Brain microvascular endothelial cell (primary cell): ENCODE results near the gene NPBWR2.

Source experiments
- DNase-seq: peaks from one replicate; pipeline ENCODE4 v3.0.0-alpha.2; 2020
- H3K27ac ChIP-seq: fragments of 250-450 bp; sonication (Bioruptor Pico); 2 replicates; pipeline ENCODE4 v1.5.1; 2020; ENCODE audit warnings: mild to moderate bottlenecking, moderate library complexity
- H3K27me3 ChIP-seq: fragments of 250-450 bp; sonication (Bioruptor Pico); replicated peaks from 2 replicates; pipeline ENCODE4 v1.5.1; 2020; ENCODE audit warnings: mild to moderate bottlenecking
- H3K36me3 ChIP-seq: fragments of 250-450 bp; sonication (Bioruptor Pico); replicated peaks from 2 replicates; pipeline ENCODE4 v1.5.1; 2020; ENCODE audit warnings: mild to moderate bottlenecking
- H3K4me3 ChIP-seq: 2 replicates; pipeline ENCODE4 v1.5.1; 2011; ENCODE audit warnings: low read depth, mild to moderate bottlenecking, control low read depth, low read length, moderate library complexity
- in situ Hi-C: cut with HindIII; loops from 2 replicates; pipeline ENCODE4 v1.10.0; 2017; ENCODE audit warnings: low sequenced_read_pairs, low pct_ligation_motif_present
- TF ChIP-seq, protein P1 (sequence below): IDR thresholded peaks from 2 replicates; pipeline ENCODE4 v1.5.1; 2011; ENCODE audit warnings: low read depth, mild to moderate bottlenecking, moderate library complexity, low read length, control low read depth, inconsistent platforms; ENCODE audit errors: missing control alignments

NPBWR2 gene

DNA sequence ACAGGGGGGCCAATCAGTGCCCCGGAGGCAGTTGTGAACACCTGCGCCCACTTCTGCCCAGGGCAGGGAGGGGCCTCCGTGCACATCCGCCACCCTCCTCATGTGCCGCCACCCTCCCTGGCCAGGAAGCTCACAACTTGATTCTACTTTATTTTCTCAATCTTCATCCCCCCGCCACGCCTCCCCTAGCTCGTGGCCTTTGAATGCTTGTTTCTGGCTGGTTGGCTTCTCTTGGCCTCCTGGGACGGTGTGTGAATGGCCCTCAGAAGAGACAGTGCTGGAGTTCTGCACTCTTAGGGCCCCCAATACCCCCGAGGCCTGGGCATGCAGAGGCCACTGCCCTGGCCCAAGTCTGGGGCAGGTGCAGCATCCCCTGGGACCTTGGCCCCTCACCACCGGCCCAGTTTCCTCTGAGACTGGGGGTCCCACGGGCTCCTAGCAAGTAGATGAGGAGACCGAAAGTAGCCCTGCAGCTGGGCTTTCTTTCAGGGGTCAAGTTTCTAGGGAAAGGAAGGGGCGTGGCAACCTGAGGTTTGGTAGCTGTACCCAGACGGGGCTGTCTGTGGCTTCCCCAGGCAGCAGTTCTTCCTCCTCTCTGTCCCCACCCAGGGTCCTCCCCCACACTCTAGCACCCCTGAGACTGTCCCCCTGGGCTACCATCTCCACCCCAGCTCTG lies 29.4 kb downstream of the NPBWR2 start:
- H3K4me3 ChIP-seq: no peak overlapping the region
- no peak for DNase-seq
- H3K27me3 ChIP-seq: no peaks in the 10 kb centered on the region
- TF ChIP-seq, protein P1, sequence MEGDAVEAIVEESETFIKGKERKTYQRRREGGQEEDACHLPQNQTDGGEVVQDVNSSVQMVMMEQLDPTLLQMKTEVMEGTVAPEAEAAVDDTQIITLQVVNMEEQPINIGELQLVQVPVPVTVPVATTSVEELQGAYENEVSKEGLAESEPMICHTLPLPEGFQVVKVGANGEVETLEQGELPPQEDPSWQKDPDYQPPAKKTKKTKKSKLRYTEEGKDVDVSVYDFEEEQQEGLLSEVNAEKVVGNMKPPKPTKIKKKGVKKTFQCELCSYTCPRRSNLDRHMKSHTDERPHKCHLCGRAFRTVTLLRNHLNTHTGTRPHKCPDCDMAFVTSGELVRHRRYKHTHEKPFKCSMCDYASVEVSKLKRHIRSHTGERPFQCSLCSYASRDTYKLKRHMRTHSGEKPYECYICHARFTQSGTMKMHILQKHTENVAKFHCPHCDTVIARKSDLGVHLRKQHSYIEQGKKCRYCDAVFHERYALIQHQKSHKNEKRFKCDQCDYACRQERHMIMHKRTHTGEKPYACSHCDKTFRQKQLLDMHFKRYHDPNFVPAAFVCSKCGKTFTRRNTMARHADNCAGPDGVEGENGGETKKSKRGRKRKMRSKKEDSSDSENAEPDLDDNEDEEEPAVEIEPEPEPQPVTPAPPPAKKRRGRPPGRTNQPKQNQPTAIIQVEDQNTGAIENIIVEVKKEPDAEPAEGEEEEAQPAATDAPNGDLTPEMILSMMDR: no peak
- H3K27ac ChIP-seq: no peak overlapping the region
- in situ Hi-C loops: no loop called here
- no peaks in the 10 kb centered on the region for H3K36me3 ChIP-seq

DNA sequence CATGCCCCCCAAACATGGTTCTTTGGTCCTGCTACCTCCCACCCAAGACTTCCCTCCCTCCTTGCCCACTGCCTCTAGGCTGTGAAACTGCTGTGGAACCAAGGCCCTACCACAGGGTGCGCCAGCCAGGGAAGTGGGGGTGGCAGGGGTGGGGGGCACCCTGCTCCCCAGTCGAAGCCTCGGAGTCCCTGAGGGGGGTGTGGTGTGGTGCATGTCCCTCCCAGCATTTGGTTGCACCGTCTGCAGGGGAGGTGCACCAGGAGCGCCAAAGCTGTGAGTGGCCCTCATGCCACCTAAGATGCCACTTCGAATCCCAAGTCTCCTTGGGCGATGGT lies 29.9 kb downstream of the NPBWR2 start:
- TF ChIP-seq, protein P1: no peak
- Histone ChIP-seq H3K27me3 (no peaks in the 10 kb centered on the region), H3K4me3 (no peak overlapping the region), H3K36me3 (no peaks in the 10 kb centered on the region), H3K27ac (no peak overlapping the region)
- in situ Hi-C loops: no loop called here
- no peak for DNase-seq

DNA sequence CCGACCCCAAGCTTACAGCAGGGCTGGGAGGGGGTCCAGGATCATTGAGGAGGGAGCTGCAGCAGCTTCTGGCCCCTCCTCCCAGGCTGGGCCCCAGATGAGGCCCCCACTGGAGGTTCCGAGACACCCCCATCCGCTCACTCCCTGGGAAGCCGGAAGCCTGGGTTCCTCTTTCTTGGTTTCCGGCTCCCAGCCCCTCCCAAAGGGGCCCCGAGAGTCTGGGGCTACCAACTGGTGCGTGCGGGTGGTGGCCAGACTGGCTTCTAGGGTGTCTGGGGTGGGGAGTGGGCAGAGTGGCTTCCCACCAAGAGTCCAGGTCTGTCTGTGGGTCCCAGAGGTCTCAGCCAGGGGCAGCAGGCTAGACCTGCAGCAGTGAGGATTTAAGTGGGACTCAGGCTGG lies 30.3 kb downstream of the NPBWR2 start:
- Histone ChIP-seq H3K4me3 (no peak overlapping the region), H3K27ac (no peak overlapping the region), H3K27me3 (no peaks in the 10 kb centered on the region), H3K36me3 (no peaks in the 10 kb centered on the region)
- DNase-seq: no peak
- in situ Hi-C loops: no loop called here
- TF ChIP-seq, protein P1: no peak

DNA sequence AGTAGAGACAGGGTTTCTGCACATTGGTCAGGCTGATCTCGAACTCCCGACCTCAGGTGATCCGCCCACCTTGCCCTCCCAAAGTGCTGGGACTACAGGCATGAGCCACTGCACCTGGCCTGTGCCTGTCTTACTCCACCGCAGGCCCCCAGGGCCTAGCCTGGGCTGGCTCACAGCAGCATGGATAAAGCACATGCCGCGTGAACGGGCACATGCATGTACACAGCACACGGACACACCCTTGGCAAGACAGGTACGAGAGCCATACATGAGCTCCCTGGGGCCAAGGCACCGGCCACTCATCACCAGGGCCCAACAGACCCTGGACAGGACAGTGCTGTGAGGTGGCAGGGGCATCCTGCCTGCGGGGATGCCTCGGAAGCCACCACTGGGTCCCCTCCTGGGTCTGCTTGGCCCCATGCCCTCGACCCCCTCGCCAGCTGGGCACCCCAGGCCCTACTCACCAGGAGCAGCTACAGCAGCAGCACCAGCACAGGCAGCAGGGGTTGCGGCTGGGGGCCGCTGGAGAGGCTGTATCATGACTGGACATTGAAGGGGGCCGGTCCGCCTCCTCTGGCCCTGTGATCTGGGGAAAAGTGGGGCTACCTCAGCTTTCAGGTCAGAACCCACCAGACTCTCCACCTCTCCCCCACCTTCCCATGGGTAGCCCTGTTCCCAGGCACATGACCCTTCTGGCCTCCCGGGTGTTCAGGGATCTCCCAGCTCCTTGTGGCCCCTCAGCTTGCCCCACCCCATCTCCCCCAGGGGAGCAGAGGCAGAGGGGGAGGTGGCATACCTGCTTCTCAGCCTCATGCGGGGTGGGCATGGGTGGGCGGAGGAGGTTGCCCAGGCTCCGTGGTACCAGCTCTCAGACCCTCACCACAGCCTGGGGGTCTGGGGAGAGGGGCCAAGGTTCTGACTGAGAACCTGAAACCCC lies 31.0 kb downstream of the NPBWR2 start:
- no peaks in the 10 kb centered on the region for H3K27me3 ChIP-seq
- H3K4me3 ChIP-seq: no peak overlapping the region
- no peak overlapping the region for H3K27ac ChIP-seq
- in situ Hi-C loops: no loop called here
- DNase-seq: no peak
- no peaks in the 10 kb centered on the region for H3K36me3 ChIP-seq
- TF ChIP-seq, protein P1: no peak

DNA sequence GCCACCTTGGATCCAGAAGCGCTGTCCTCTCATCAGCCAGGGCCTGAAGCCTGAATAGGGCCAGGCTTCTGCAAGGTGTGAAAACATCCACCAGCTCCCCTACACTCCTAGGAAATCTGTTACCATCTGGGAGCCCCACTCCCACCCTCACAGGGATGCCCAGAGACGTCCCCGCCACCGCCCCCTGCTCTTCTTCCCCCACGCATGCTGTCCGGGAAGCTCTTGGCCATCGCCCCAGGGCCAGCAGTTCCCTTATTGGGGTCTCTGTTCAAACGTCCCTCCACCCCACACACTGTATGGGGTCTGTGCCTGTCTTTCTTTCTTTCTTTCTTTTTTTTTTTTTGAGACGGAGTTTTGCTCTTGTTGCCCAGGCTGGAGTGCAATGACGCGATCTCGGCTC lies 31.8 kb downstream of the NPBWR2 start:
- Histone ChIP-seq H3K4me3 (no peak overlapping the region), H3K27me3 (no peaks in the 10 kb centered on the region), H3K36me3 (no peaks in the 10 kb centered on the region), H3K27ac (no peak overlapping the region)
- in situ Hi-C loops: no loop called here
- TF ChIP-seq, protein P1: no peak
- DNase-seq: no peak
